Gastrocnemius medialis (tissue), 4 donors: ENCODE measurements around the gene AQP6. TPM values are rescaled to one million over a fixed set of nuclear protein-coding genes. Genes with fewer than 3 reads are reported as not detected.

Experiments used
- ATAC-seq, 2 donors: fragments of 150-250 bp; one replicate each; pipeline ENCODE4 v1.9.1; 2016
- DNase-seq, 2 donors: peaks; one replicate each; pipeline ENCODE4 v3.0.0-alpha.2; 2019
- H3K27ac ChIP-seq, 4 donors: fragments of 200-600 bp; sonication (generic); 1 replicate in 1 of 4; 2 replicates in 3 of 4; pipeline ENCODE4 v1.5.1; 2016 to 2018; ENCODE audit warnings: mild to moderate bottlenecking in 2 of 4, moderate library complexity in 1 of 4
- H3K27me3 ChIP-seq, 3 donors: fragments of 200-600 bp; sonication (generic) in 2 of 3; 1 replicate in 1 of 3; 2 replicates in 2 of 3; pipeline versions ENCODE4 v1.5.1 to v1.6.0; 2016 to 2019; ENCODE audit warnings: mild to moderate bottlenecking in 1 of 3, moderate library complexity in 1 of 3
- H3K36me3 ChIP-seq, 2 donors: fragments of 200-600 bp; sonication (generic) in 1 of 2; one replicate each; pipeline ENCODE4 v1.5.1; 2017 to 2018
- H3K4me1 ChIP-seq, 2 donors: fragments of 200-600 bp; sonication (generic) in 1 of 2; one replicate each; pipeline ENCODE4 v1.5.1; 2016 to 2017; ENCODE audit warnings: mild to moderate bottlenecking in 2 of 2
- H3K4me3 ChIP-seq, 4 donors: fragments of 200-600 bp; sonication (generic) in 3 of 4; 1 replicate in 1 of 4; 2 replicates in 3 of 4; pipeline ENCODE4 v1.5.1; 2016 to 2019; ENCODE audit warnings: mild to moderate bottlenecking in 2 of 4
- H3K9me3 ChIP-seq, 3 donors: fragments of 200-600 bp; sonication (generic) in 2 of 3; 1 replicate in 1 of 3; 2 replicates in 2 of 3; pipeline ENCODE4 v1.5.1; 2016 to 2019
- POLR2A ChIP-seq, 2 donors: fragments of 450-650 bp; IDR thresholded peaks; one replicate each; pipeline ENCODE4 v1.6.1; 2017; ENCODE audit warnings: antibody characterized with exemption in 2 of 2, mild to moderate bottlenecking in 2 of 2, moderate library complexity in 2 of 2
- in situ Hi-C, 4 donors: fragments of 200-750 bp; cut with MboI; loops; one replicate each; pipeline versions ENCODE4 v1.15.0 to v1.8.0; 2017; ENCODE audit warnings: low sequenced_read_pairs in 4 of 4
- intact Hi-C: fragments of 100-400 bp; cut with DNase I; formaldehyde crosslinking; loops from one replicate; pipeline ENCODE4 v1.15.1; 2023; ENCODE audit warnings: low total_unique reads
- total RNA-seq, 4 donors: library from RNA; depleted of rRNA; stranded (reverse); fragments of >200 nt; gene quantifications; one replicate each; pipeline versions ENCODE4 v1.1.0 to v1.2.3, GENCODE V29; 2016
- TF ChIP-seq, protein P1 (sequence below), 5 experiments: fragments of 450-650 bp in 3 of 5; fragments of 200-600 bp in 2 of 5; sonication (generic) in 2 of 5; IDR thresholded peaks in 4 of 5; conservative IDR thresholded peaks in 1 of 5; 1 replicate in 4 of 5; 2 replicates in 1 of 5; pipeline ENCODE4 v1.5.1; 2016 to 2019; ENCODE audit warnings: antibody characterized with exemption in 5 of 5, mild to moderate bottlenecking in 3 of 5, moderate library complexity in 3 of 5

The AQP6 gene
- total RNA-seq, 4 donors from 2014 or later: not detected

DNA sequence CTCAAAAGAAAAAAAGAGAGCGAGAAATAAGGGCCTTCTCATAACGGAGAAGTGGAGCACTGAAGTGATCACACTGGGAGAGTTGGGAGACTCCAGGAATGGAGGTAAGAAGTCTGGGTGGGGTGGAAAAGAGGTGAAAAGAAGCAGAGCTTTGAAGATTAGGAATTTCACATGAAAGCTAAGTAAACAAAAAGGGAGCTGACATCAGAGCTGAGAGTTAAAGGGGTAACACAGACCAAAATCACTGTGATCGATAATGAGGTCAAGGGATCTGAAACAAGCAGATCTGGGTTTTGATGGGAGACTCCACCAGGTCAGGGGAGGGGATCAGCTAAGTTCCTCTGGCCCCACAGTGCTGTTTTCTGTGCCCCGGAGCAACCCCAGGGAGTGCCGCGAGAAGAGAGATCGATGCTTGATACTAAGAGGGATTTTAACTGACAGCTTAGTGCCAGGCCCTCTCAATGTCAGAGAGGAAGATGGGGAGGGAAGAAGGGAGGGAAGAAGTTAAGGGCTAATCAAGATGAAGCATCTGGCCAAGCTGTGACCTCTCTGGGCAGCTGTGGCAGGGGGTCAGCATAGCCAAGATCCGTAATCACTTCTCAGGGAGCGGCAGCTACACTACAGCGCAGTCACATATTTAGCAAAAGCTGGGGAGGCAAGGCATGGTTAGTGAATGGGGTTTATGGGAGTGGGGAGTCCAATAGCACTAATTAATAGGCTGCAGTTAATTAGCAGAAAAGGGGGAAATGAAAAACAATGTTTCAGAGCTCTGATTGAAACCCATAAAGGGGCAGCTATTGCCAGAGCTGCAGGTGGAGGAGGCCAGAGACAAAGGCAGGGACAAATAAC, 8.0 kb downstream of the AQP6 start:
- no peak for TF ChIP-seq POLR2A (IDR thresholded peaks at IDR 0.05)
- TF ChIP-seq, protein P1, sequence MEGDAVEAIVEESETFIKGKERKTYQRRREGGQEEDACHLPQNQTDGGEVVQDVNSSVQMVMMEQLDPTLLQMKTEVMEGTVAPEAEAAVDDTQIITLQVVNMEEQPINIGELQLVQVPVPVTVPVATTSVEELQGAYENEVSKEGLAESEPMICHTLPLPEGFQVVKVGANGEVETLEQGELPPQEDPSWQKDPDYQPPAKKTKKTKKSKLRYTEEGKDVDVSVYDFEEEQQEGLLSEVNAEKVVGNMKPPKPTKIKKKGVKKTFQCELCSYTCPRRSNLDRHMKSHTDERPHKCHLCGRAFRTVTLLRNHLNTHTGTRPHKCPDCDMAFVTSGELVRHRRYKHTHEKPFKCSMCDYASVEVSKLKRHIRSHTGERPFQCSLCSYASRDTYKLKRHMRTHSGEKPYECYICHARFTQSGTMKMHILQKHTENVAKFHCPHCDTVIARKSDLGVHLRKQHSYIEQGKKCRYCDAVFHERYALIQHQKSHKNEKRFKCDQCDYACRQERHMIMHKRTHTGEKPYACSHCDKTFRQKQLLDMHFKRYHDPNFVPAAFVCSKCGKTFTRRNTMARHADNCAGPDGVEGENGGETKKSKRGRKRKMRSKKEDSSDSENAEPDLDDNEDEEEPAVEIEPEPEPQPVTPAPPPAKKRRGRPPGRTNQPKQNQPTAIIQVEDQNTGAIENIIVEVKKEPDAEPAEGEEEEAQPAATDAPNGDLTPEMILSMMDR (IDR thresholded peaks at IDR 0.05 in 4 of 5, conservative IDR thresholded peaks at IDR 0.05 in 1 of 5): no peak
- no peak overlapping the region for H3K4me3 ChIP-seq
- DNase-seq: no peak
- no peaks in the 10 kb centered on the region for H3K36me3 ChIP-seq
- H3K27me3 ChIP-seq: no peaks in the 10 kb centered on the region
- H3K9me3 ChIP-seq: no peaks in the 10 kb centered on the region
- intact Hi-C loops (no loop called here), in situ Hi-C loops (no loop called here)
- no peak overlapping the region for H3K27ac ChIP-seq
- H3K4me1 ChIP-seq: peaks cover 0 to 5% of the 10 kb centered on the region in 2 donors
- no peak for ATAC-seq

- H3K4me1 ChIP-seq: peaks cover 0 to 5% of the 10 kb centered on the region in 2 donors
- H3K27ac ChIP-seq: no peak overlapping the region
- TF ChIP-seq POLR2A (IDR thresholded peaks at IDR 0.05): no peak
- TF ChIP-seq, protein P1 (IDR thresholded peaks at IDR 0.05 in 4 of 5, conservative IDR thresholded peaks at IDR 0.05 in 1 of 5): no peak
- no peaks in the 10 kb centered on the region for H3K9me3 ChIP-seq
- DNase-seq (no peak), ATAC-seq (no peak)
- no peak overlapping the region for H3K4me3 ChIP-seq
- in situ Hi-C loops: no loop called here
- no peaks in the 10 kb centered on the region for H3K27me3 ChIP-seq
- H3K36me3 ChIP-seq: no peaks in the 10 kb centered on the region
- intact Hi-C loops: no loop called here
Measured at GRCh38 chr12:49982246-49983087, 9.7 kb downstream of the AQP6 start.

- intact Hi-C loops (no loop called here), in situ Hi-C loops (no loop called here)
- Histone ChIP-seq H3K36me3 (no peaks in the 10 kb centered on the region), H3K4me1 (peaks cover 0 to 5% of the 10 kb centered on the region in 2 donors), H3K4me3 (no peak overlapping the region), H3K27ac (no peak overlapping the region), H3K9me3 (no peaks in the 10 kb centered on the region), H3K27me3 (no peaks in the 10 kb centered on the region)
- TF ChIP-seq POLR2A (IDR thresholded peaks at IDR 0.05): no peak
- TF ChIP-seq, protein P1 (IDR thresholded peaks at IDR 0.05 in 4 of 5, conservative IDR thresholded peaks at IDR 0.05 in 1 of 5): no peak
- ATAC-seq (no peak), DNase-seq (no peak)
Measured at GRCh38 chr12:49983892-49984291, 11.1 kb downstream of the AQP6 start.

DNA sequence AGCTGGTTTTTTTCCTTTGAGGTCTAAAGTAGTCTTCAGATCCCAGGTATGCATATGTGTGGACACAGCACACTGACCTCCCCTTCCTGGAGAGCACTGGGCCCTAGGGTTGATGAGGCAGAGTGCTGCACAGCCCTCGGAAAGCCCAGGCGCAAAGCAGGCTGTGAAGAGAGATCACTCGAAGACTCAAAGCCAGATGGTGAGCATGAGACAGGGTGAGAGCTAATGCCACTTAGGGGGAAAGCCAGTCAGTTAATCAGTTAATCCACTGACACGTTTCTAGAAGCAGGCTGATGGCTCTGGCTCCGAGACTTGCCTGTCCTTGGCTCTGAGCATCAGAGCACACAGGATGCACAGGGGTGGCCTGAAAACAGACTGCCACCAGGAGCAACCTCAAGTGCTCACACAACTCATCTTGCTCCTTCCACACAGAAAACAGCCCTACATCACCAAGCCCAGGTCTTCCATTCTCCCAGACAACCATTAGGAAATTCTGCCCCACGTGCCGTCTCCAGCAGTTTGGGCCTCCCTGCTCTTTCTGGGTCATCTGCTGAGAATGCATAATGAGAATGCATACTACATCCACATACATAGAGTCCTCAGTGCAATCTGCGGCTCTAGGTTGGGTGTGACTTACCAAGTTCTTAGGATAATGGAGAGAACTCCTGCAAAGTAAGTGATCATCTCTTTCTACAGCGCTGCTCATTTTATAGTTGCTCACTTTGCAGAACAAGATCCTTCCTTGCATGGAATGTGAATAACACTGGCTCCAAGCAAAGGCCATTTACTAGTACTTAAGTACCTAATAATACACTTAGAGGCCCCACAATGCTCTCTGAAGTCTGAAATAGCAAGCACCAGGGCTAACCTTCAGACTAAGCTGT, 12.0 kb downstream of the AQP6 start:
- peaks cover 0 to 5% of the 10 kb centered on the region in 2 donors for H3K4me1 ChIP-seq
- no peak overlapping the region for H3K27ac ChIP-seq
- no peak overlapping the region for H3K4me3 ChIP-seq
- H3K27me3 ChIP-seq: no peaks in the 10 kb centered on the region
- DNase-seq: no peak
- in situ Hi-C loops: no loop called here
- intact Hi-C loops: no loop called here
- H3K9me3 ChIP-seq: no peaks in the 10 kb centered on the region
- TF ChIP-seq POLR2A (IDR thresholded peaks at IDR 0.05): no peak
- TF ChIP-seq, protein P1 (IDR thresholded peaks at IDR 0.05 in 4 of 5, conservative IDR thresholded peaks at IDR 0.05 in 1 of 5): no peak
- no peaks in the 10 kb centered on the region for H3K36me3 ChIP-seq
- no peak for ATAC-seq
